IMR-90 (cell line): Measurements from ENCODE around the gene EMC8. TPM values are rescaled to one million over a fixed set of nuclear protein-coding genes. Genes with fewer than 3 reads are reported as not detected.

Source experiments
- ATAC-seq: fragments of 200-7000 bp; cut with Tn5 transposase; 2 replicates; pipeline ENCODE4 v1.9.1; 2020; ENCODE audit warnings: low read depth, mild to moderate bottlenecking, moderate library complexity
- BruUV-seq: library from RNA; stranded (reverse); fragments of 400-500 nt; replicated peaks from 2 replicates; lab custom pipeline; 2021; lab: Mats Ljungman, UMichigan
- CTCF ChIA-PET: fragments of 300-600 bp; formaldehyde crosslinking; extraction: SDS; loops from one replicate; lab custom pipeline; 2021; ENCODE audit warnings: antibody characterized with exemption; lab: Yijun Ruan, JAX
- POLR2A ChIA-PET: fragments of 300-600 bp; sonication (Branson Sonifier 250); formaldehyde crosslinking; loops from one replicate; lab custom pipeline; 2022; ENCODE audit warnings: antibody characterized with exemption; ENCODE audit not compliant: unreplicated experiment; lab: Charles Lee
- DNase-seq: peaks from one replicate; pipeline ENCODE4 v3.0.0; 2013
- H2AFZ ChIP-seq: replicated peaks from 2 replicates; pipeline ENCODE3; 2013; ENCODE audit warnings: low read length, mild to moderate bottlenecking; ENCODE audit not compliant: poor library complexity
- H2AK5ac ChIP-seq: 2 replicates; pipeline ENCODE4 v1.6.1; 2013; ENCODE audit warnings: low read depth, low read length, inconsistent platforms
- H2AK9ac ChIP-seq: replicated peaks from 2 replicates; pipeline ENCODE3; 2013; ENCODE audit warnings: mild to moderate bottlenecking, low read depth, low read length, moderate library complexity; ENCODE audit not compliant: poor library complexity
- H2BK120ac ChIP-seq: 2 replicates; pipeline ENCODE4 v1.6.1; 2013; ENCODE audit warnings: low read depth, low read length, inconsistent platforms
- H2BK15ac ChIP-seq: 3 replicates; pipeline ENCODE4 v1.6.1; 2013; ENCODE audit warnings: low read depth, low read length, inconsistent platforms
- H2BK20ac ChIP-seq: 2 replicates; pipeline ENCODE4 v1.6.1; 2013; ENCODE audit warnings: low read depth, mild to moderate bottlenecking, inconsistent platforms, low read length, moderate library complexity
- H2BK5ac ChIP-seq: 2 replicates; pipeline ENCODE4 v1.6.1; 2013; ENCODE audit warnings: mild to moderate bottlenecking, low read depth, low read length, inconsistent platforms; ENCODE audit not compliant: poor library complexity, severe bottlenecking
- H3K14ac ChIP-seq: replicated peaks from 2 replicates; pipeline ENCODE4 v1.6.1; 2013; ENCODE audit warnings: low read depth, low read length, inconsistent platforms
- H3K18ac ChIP-seq: 2 replicates; pipeline ENCODE4 v1.6.1; 2013; ENCODE audit warnings: low read depth, low read length, control low read depth
- H3K23ac ChIP-seq: 2 replicates; pipeline ENCODE4 v1.6.1; 2013; ENCODE audit warnings: low read depth, low read length, inconsistent platforms
- H3K27ac ChIP-seq: 2 replicates; pipeline ENCODE4 v1.5.1; 2013; ENCODE audit warnings: mild to moderate bottlenecking, control low read depth, low read length; ENCODE audit not compliant: insufficient read depth
- H3K27me3 ChIP-seq: 2 replicates; pipeline ENCODE4 v1.6.1; 2013; ENCODE audit warnings: low read length; ENCODE audit not compliant: control insufficient read depth, insufficient read depth
- H3K36me3 ChIP-seq: 2 replicates; pipeline ENCODE4 v1.6.1; 2013; ENCODE audit warnings: low read length, mixed read lengths; ENCODE audit not compliant: control insufficient read depth, insufficient read depth
- H3K4ac ChIP-seq: 2 replicates; pipeline ENCODE4 v1.6.1; 2013; ENCODE audit warnings: low read depth, low read length, inconsistent platforms
- H3K4me1 ChIP-seq: 2 replicates; pipeline ENCODE4 v1.6.1; 2013; ENCODE audit warnings: low read length, mixed read lengths; ENCODE audit not compliant: control insufficient read depth, insufficient read depth
- H3K4me2 ChIP-seq: 2 replicates; pipeline ENCODE4 v1.6.1; 2013; ENCODE audit warnings: low read depth, mild to moderate bottlenecking, control low read depth, low read length, moderate library complexity
- H3K4me3 ChIP-seq: 2 replicates; pipeline ENCODE4 v1.5.1; 2013; ENCODE audit warnings: low read depth, mild to moderate bottlenecking, control low read depth, low read length, moderate library complexity; ENCODE audit not compliant: insufficient read depth
- H3K56ac ChIP-seq: 2 replicates; pipeline ENCODE4 v1.6.1; 2013; ENCODE audit warnings: low read length, inconsistent platforms; ENCODE audit not compliant: insufficient read depth; ENCODE audit errors: extremely low read depth
- H3K79me1 ChIP-seq, 2 experiments: 2 replicates each; pipeline ENCODE4 v1.6.1; 2013; ENCODE audit warnings: low read length in 2 of 2, inconsistent platforms in 1 of 2, low read depth in 1 of 2
- H3K9ac ChIP-seq: 2 replicates; pipeline ENCODE4 v1.6.1; 2013; ENCODE audit warnings: low read depth, low read length, control low read depth
- H3K9me1 ChIP-seq: 2 replicates; pipeline ENCODE4 v1.6.1; 2013; ENCODE audit warnings: low read length, inconsistent platforms; ENCODE audit not compliant: insufficient read depth
- H3K9me3 ChIP-seq: 2 replicates; pipeline ENCODE4 v1.6.1; 2013; ENCODE audit warnings: low read length; ENCODE audit not compliant: control insufficient read depth, insufficient read depth
- H4K20me1 ChIP-seq: 2 replicates; pipeline ENCODE4 v1.6.1; 2013; ENCODE audit warnings: low read length, inconsistent platforms; ENCODE audit not compliant: insufficient read depth
- H4K5ac ChIP-seq: 2 replicates; pipeline ENCODE4 v1.6.1; 2013; ENCODE audit warnings: mild to moderate bottlenecking, low read depth, low read length, control low read depth
- H4K8ac ChIP-seq, 2 experiments: 2 replicates each; pipeline ENCODE4 v1.6.1; 2013; ENCODE audit warnings: low read depth in 2 of 2, low read length in 2 of 2, control low read depth in 1 of 2, inconsistent platforms in 1 of 2
- H4K91ac ChIP-seq: 2 replicates; pipeline ENCODE4 v1.6.1; 2013; ENCODE audit warnings: low read depth, low read length, inconsistent platforms; ENCODE audit not compliant: insufficient read depth
- BHLHE40 ChIP-seq: fragments of 150-350 bp; IDR thresholded peaks from 2 replicates; pipeline ENCODE4 v1.6.1; 2016; ENCODE audit warnings: mild to moderate bottlenecking, low read depth, low read length
- CEBPB ChIP-seq: IDR thresholded peaks from 2 replicates; pipeline ENCODE4 v1.6.1; 2012; ENCODE audit warnings: low read depth, low read length, improper control_type of control experiment
- CHD1 ChIP-seq: IDR thresholded peaks from 2 replicates; pipeline ENCODE4 v1.6.1; 2012; ENCODE audit warnings: low read depth, low read length, improper control_type of control experiment
- CTCF ChIP-seq: conservative IDR thresholded peaks from 2 replicates; pipeline ENCODE4 v1.5.1; 2012; ENCODE audit warnings: mild to moderate bottlenecking, low read depth, low read length, improper control_type of control experiment
- ELK1 ChIP-seq: fragments of 150-350 bp; IDR thresholded peaks from 2 replicates; pipeline ENCODE4 v1.6.1; 2016; ENCODE audit warnings: low read depth, mild to moderate bottlenecking, low read length, moderate library complexity, borderline replicate concordance
- FOS ChIP-seq: fragments of 150-350 bp; IDR thresholded peaks from 2 replicates; pipeline ENCODE4 v1.6.1; 2016; ENCODE audit warnings: low read depth, low read length
- MAFK ChIP-seq: IDR thresholded peaks from 2 replicates; pipeline ENCODE4 v1.6.1; 2012; ENCODE audit warnings: low read depth, low read length, improper control_type of control experiment
- MAZ ChIP-seq: IDR thresholded peaks from 2 replicates; pipeline ENCODE4 v1.6.1; 2012; ENCODE audit warnings: low read depth, mild to moderate bottlenecking, low read length, improper control_type of control experiment, moderate library complexity, borderline replicate concordance
- MXI1 ChIP-seq: IDR thresholded peaks from 2 replicates; pipeline ENCODE4 v1.6.1; 2012; ENCODE audit warnings: low read depth, mild to moderate bottlenecking, low read length, moderate library complexity, borderline replicate concordance
- NFE2L2 ChIP-seq: fragments of 150-350 bp; IDR thresholded peaks from 2 replicates; pipeline ENCODE4 v1.6.1; 2016; ENCODE audit warnings: low read depth, mild to moderate bottlenecking, low read length
- POLR2A ChIP-seq: IDR thresholded peaks from 2 replicates; pipeline ENCODE4 v1.6.1; 2012; ENCODE audit warnings: mild to moderate bottlenecking, low read depth, low read length
- RAD21 ChIP-seq: IDR thresholded peaks from 2 replicates; pipeline ENCODE4 v1.6.1; 2012; ENCODE audit warnings: low read length, improper control_type of control experiment
- RCOR1 ChIP-seq: IDR thresholded peaks from 2 replicates; pipeline ENCODE4 v1.6.1; 2012; ENCODE audit warnings: mild to moderate bottlenecking, low read length, improper control_type of control experiment; ENCODE audit not compliant: insufficient replicate concordance
- RFX5 ChIP-seq: IDR thresholded peaks from 2 replicates; pipeline ENCODE4 v1.8.0; 2012; ENCODE audit warnings: low read depth, mild to moderate bottlenecking, low read length, moderate library complexity
- SMC3 ChIP-seq: fragments of 150-350 bp; IDR thresholded peaks from 2 replicates; pipeline ENCODE4 v1.6.1; 2016; ENCODE audit warnings: low read depth, mild to moderate bottlenecking, antibody characterized with exemption, low read length, moderate library complexity
- USF2 ChIP-seq: fragments of 150-350 bp; IDR thresholded peaks from 2 replicates; pipeline ENCODE4 v1.6.1; 2017; ENCODE audit warnings: mild to moderate bottlenecking, antibody characterized with exemption, low read length, low read depth
- WGBS, 2 experiments: methylation state at CpG; one replicate each; pipeline versions ENCODE4 v1.1.5 to v1.1.7; 2013; ENCODE audit warnings: missing lambda C conversion rate in 2 of 2; ENCODE audit not compliant: insufficient read length in 1 of 2; ENCODE audit errors: extremely low coverage in 2 of 2; 5-methylcytosine and 5-hydroxymethylcytosine counted together
- dilution Hi-C: fragments of 300-500 bp; cut with HindIII; formaldehyde crosslinking; loops from one replicate; pipeline ENCODE4 v1.14.3; 2018; ENCODE audit warnings: low sequenced_read_pairs; ENCODE audit not compliant: unreplicated experiment
- in situ Hi-C: fragments of 300-500 bp; cut with MboI; formaldehyde crosslinking; loops from 3 replicates; pipeline ENCODE4 v1.14.3; 2019; ENCODE audit warnings: low sequenced_read_pairs, inconsistent platforms, mixed read lengths
- intact Hi-C: fragments of 100-400 bp; cut with micrococcal nuclease; formaldehyde crosslinking; loops from 2 replicates; pipeline ENCODE4 v1.10.0; 2022
- polyA plus RNA-seq, 3 experiments: library from polyadenylated mRNA; depleted of rRNA; stranded (reverse); fragments of >200 nt; gene quantifications; 2 replicates each; pipeline ENCODE4 v1.2.3, GENCODE V29; 2012; ENCODE audit warnings: low replicate concordance in 1 of 3
- total RNA-seq: library from RNA; depleted of rRNA; stranded (reverse); fragments of >200 nt; gene quantifications from 2 replicates; pipeline ENCODE4 v1.2.3, GENCODE V29; 2012

EMC8 gene
- total and polyA plus RNA-seq, 2 of the 4 experiments (the other 2 are of a cell fraction), result 23.7 to 48.9 TPM

- in situ Hi-C loops, result no loop called here
- POLR2A ChIA-PET, result no interaction called here
Measured at GRCh38 chr16:85780281-85780680, 19.1 kb downstream of the EMC8 start.

More at GRCh38 chr16:85780281-85780680, 19.1 kb downstream of the EMC8 start:
- Histone ChIP-seq H4K8ac (no peak overlapping the region), H3K18ac (no peak overlapping the region), H3K9ac (no peak overlapping the region), H2BK15ac (no peak overlapping the region), H2BK20ac (no peak overlapping the region), H3K4me3 (no peak overlapping the region), H3K36me3 (peaks cover 35% of the 10 kb centered on the region), H3K9me3 (no peaks in the 10 kb centered on the region), H2BK120ac (no peak overlapping the region), H3K27ac (no peak overlapping the region), H3K4ac (no peak overlapping the region), H3K23ac (no peak overlapping the region; the same call in 1 of the 2 replicates), H3K79me1 (peaks cover 32 to 51% of the 10 kb centered on the region in 2 experiments), H2AFZ (no peak overlapping the region), H3K9me1 (no peaks in the 10 kb centered on the region), H3K56ac (no peak overlapping the region), H3K27me3 (no peaks in the 10 kb centered on the region), H4K20me1 (peaks cover 42% of the 10 kb centered on the region), H2BK5ac (no peak overlapping the region), H3K14ac (no peak overlapping the region), H4K5ac (no peak overlapping the region), H3K4me2 (no peak overlapping the region), H4K91ac (no peak overlapping the region), H2AK5ac (no peak overlapping the region), H3K4me1 (peaks cover 8% of the 10 kb centered on the region), H2AK9ac (no peak overlapping the region)
- dilution Hi-C loops (no loop called here), intact Hi-C loops (no loop called here)
- DNase-seq, result no peak
- no peak for ATAC-seq
- BruUV-seq, result no TSS peak
- CTCF ChIA-PET, result no interaction called here
- TF ChIP-seq USF2 (no peak), NFE2L2 (no peak), POLR2A (no peak), RFX5 (no peak), MXI1 (no peak), ELK1 (no peak), MAFK (no peak), CTCF (no peak), CEBPB (no peak), RAD21 (no peak), MAZ (no peak), FOS (no peak), RCOR1 (no peak), SMC3 (no peak), CHD1 (no peak), BHLHE40 (no peak)
- WGBS, 2 experiments, result 93% methylated on average over 26 of the region's 26 CpGs; no CpG with 5 or more reads in 1 of the 2 experiments
